Caco-2 (cell line): ENCODE results near the gene EMCN. TPM values are rescaled to one million over a fixed set of nuclear protein-coding genes. Genes with fewer than 3 reads are reported as not detected.

Experiments used
- BruUV-seq: library from RNA; stranded (reverse); fragments of 400-500 nt; replicated peaks from 2 replicates; lab custom pipeline; 2021; lab: Mats Ljungman, UMichigan
- CTCF ChIA-PET: fragments of 300-600 bp; sonication (Branson Sonifier 250); formaldehyde crosslinking; loops from one replicate; lab custom pipeline; 2022; ENCODE audit warnings: antibody characterized with exemption; lab: Charles Lee
- POLR2A ChIA-PET: fragments of 300-600 bp; sonication (Branson Sonifier 250); formaldehyde crosslinking; loops from one replicate; lab custom pipeline; 2022; ENCODE audit warnings: antibody characterized with exemption; lab: Charles Lee
- DNase-seq, 2 experiments: peaks; one replicate each; pipeline versions ENCODE4 v3.0.0 to v3.0.0-alpha.2; 2020 to 2022
- H3K27me3 ChIP-seq: replicated peaks from 2 replicates; pipeline ENCODE4 v1.6.0; 2011; ENCODE audit warnings: low read length; ENCODE audit not compliant: control insufficient read depth, insufficient read depth
- H3K36me3 ChIP-seq: 2 replicates; pipeline ENCODE4 v1.5.1; 2011; ENCODE audit warnings: low read length; ENCODE audit not compliant: control insufficient read depth, insufficient read depth
- H3K4me1 ChIP-seq: fragments of 250-450 bp; sonication (Bioruptor Pico); 2 replicates; pipeline ENCODE4 v1.5.1; 2020; ENCODE audit warnings: mild to moderate bottlenecking
- H3K4me3 ChIP-seq: 2 replicates; pipeline ENCODE4 v1.5.1; 2011; ENCODE audit warnings: low read depth, mild to moderate bottlenecking, control low read depth, low read length
- H3K9me3 ChIP-seq: fragments of 250-450 bp; sonication (Bioruptor Pico); 2 replicates; pipeline ENCODE4 v1.5.1; 2020; ENCODE audit warnings: mild to moderate bottlenecking, moderate library complexity
- H3K27ac Mint-ChIP-seq: one replicate; pipeline ENCODE4 v1.8.0; 2022; ENCODE audit warnings: mixed read lengths; ENCODE audit not compliant: unreplicated experiment
- H3K27me3 Mint-ChIP-seq: one replicate; pipeline ENCODE4 v1.8.0; 2022; ENCODE audit warnings: mixed read lengths; ENCODE audit not compliant: insufficient read depth, unreplicated experiment
- H3K36me3 Mint-ChIP-seq: one replicate; pipeline ENCODE4 v1.8.0; 2022; ENCODE audit warnings: mild to moderate bottlenecking, mixed read lengths; ENCODE audit not compliant: insufficient read depth, unreplicated experiment
- H3K4me1 Mint-ChIP-seq: one replicate; pipeline ENCODE4 v1.8.0; 2022; ENCODE audit warnings: low read depth, mixed read lengths; ENCODE audit not compliant: unreplicated experiment
- H3K4me3 Mint-ChIP-seq: one replicate; pipeline ENCODE4 v1.8.0; 2022; ENCODE audit warnings: mild to moderate bottlenecking, moderate library complexity, mixed read lengths; ENCODE audit not compliant: unreplicated experiment
- H3K9me3 Mint-ChIP-seq: one replicate; pipeline ENCODE4 v1.8.0; 2022; ENCODE audit warnings: mixed read lengths; ENCODE audit not compliant: unreplicated experiment
- CTCF ChIP-seq, 2 experiments: fragments of 200-600 bp in 1 of 2; IDR thresholded peaks; 1 replicate in 1 of 2; 2 replicates in 1 of 2; pipeline versions ENCODE4 v1.5.1 to v1.8.0; 2011 to 2022; ENCODE audit warnings: antibody characterized with exemption in 1 of 2, control low read depth in 1 of 2, inconsistent platforms in 1 of 2, low read depth in 1 of 2, low read length in 1 of 2, mild to moderate bottlenecking in 1 of 2, moderate library complexity in 1 of 2; ENCODE audit not compliant: insufficient read depth in 1 of 2, severe bottlenecking in 1 of 2, unreplicated experiment in 1 of 2
- intact Hi-C: fragments of 100-400 bp; cut with micrococcal nuclease; formaldehyde crosslinking; loops from one replicate; pipeline ENCODE4 v1.10.0; 2022; ENCODE audit not compliant: unreplicated experiment
- total RNA-seq: library from RNA; stranded (reverse); gene quantifications from 2 replicates; pipeline ENCODE4 v1.2.3, GENCODE V29; 2022

The EMCN gene
- total RNA-seq, 1 experiment from 2014 or later, result not detected

- Mint-ChIP-seq H3K27ac (no peak overlapping the region), H3K9me3 (peaks cover 12% of the 10 kb centered on the region), H3K4me1 (no peaks in the 10 kb centered on the region), H3K36me3 (no peaks in the 10 kb centered on the region), H3K4me3 (no peak overlapping the region), H3K27me3 (no peaks in the 10 kb centered on the region)
- no peaks in the 10 kb centered on the region for H3K36me3 ChIP-seq
- no peaks in the 10 kb centered on the region for H3K27me3 ChIP-seq
- no peak for DNase-seq
- H3K4me1 ChIP-seq, result no peaks in the 10 kb centered on the region
- BruUV-seq, result no TSS peak
- H3K4me3 ChIP-seq, result no peak overlapping the region
- intact Hi-C loops, result no loop called here
- no peaks in the 10 kb centered on the region for H3K9me3 ChIP-seq
- POLR2A ChIA-PET, result no interaction called here
- no peak for TF ChIP-seq CTCF (IDR thresholded peaks at IDR 0.05; ENCODE audit: insufficient read depth in 1 of 2, low read depth in 1 of 2, low read length in 1 of 2, severe bottlenecking in 1 of 2, unreplicated experiment in 1 of 2)
- CTCF ChIA-PET, result no interaction called here
Observed at GRCh38 chr4:100379583-100380105, 138.2 kb downstream of the EMCN start.

- Histone ChIP-seq H3K4me1 (no peaks in the 10 kb centered on the region), H3K9me3 (no peaks in the 10 kb centered on the region), H3K36me3 (no peaks in the 10 kb centered on the region), H3K4me3 (no peak overlapping the region), H3K27me3 (no peaks in the 10 kb centered on the region)
- no peak overlapping the region for H3K4me3 Mint-ChIP-seq
- TF ChIP-seq CTCF (IDR thresholded peaks at IDR 0.05; ENCODE audit: insufficient read depth in 1 of 2, low read depth in 1 of 2, low read length in 1 of 2, severe bottlenecking in 1 of 2, unreplicated experiment in 1 of 2), result peak; percentile 29 to 57
- BruUV-seq, result no TSS peak
- POLR2A ChIA-PET, result no interaction called here
- no peaks in the 10 kb centered on the region for H3K4me1 Mint-ChIP-seq
- peaks cover 3% of the 10 kb centered on the region for H3K27me3 Mint-ChIP-seq
- H3K9me3 Mint-ChIP-seq, result no peaks in the 10 kb centered on the region
- intact Hi-C loops, result loop anchor here (2.0 kb wide), 1 partner anchor 370 kb away; no protein-coding TSS in a partner anchor
- CTCF ChIA-PET, result no interaction called here
- DNase-seq, result peak in 1 of 2 experiments; percentile 1
- H3K36me3 Mint-ChIP-seq, result no peaks in the 10 kb centered on the region
- no peak overlapping the region for H3K27ac Mint-ChIP-seq
Observed at GRCh38 chr4:100372432-100372831, 145.4 kb downstream of the EMCN start.

GRCh38 chr4:100369871-100370270 is 148.0 kb downstream of the EMCN start:
- H3K36me3 Mint-ChIP-seq, result no peaks in the 10 kb centered on the region
- Histone ChIP-seq H3K4me1 (no peaks in the 10 kb centered on the region), H3K4me3 (no peak overlapping the region), H3K9me3 (no peaks in the 10 kb centered on the region), H3K27me3 (no peaks in the 10 kb centered on the region), H3K36me3 (no peaks in the 10 kb centered on the region)
- no peak for DNase-seq
- intact Hi-C loops, result no loop called here
- no peak overlapping the region for H3K27ac Mint-ChIP-seq
- no peaks in the 10 kb centered on the region for H3K9me3 Mint-ChIP-seq
- POLR2A ChIA-PET, result no interaction called here
- H3K4me3 Mint-ChIP-seq, result no peak overlapping the region
- CTCF ChIA-PET, result no interaction called here
- TF ChIP-seq CTCF (IDR thresholded peaks at IDR 0.05; ENCODE audit: insufficient read depth in 1 of 2, low read depth in 1 of 2, low read length in 1 of 2, severe bottlenecking in 1 of 2, unreplicated experiment in 1 of 2), result no peak
- peaks cover 6% of the 10 kb centered on the region for H3K27me3 Mint-ChIP-seq
- H3K4me1 Mint-ChIP-seq, result no peaks in the 10 kb centered on the region
- BruUV-seq, result no TSS peak
